Measurements from ENCODE around the gene FGF18.

The FGF18 gene

GRCh38 chr5:171425596-171426244 lies 6.3 kb downstream of the FGF18 start:
- DNase-seq = no peak

DNA sequence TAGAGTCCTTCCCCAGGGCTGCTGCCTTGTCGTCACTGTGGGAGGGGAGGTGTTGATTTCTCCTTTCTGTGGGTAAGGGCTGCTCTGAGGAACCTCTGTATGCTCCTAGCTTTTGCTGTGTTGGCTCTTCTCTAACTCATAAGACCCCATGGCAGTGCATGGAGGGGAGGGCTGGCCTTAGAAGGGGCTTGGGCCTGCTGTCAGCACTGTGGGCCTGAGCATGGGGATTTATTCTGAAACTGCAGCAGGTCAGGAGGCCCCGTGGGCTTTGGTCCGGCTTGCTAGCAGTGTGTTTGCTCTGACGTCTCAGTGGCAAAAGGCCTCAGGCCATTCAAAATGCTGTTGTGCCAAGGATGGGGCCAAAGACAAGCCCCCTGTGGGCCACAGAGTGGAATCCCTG lies 6.8 kb downstream of the FGF18 start:
- no peak for DNase-seq

- DNase-seq = no peak
These were observed 7.2 kb downstream of the FGF18 start for GRCh38 chr5:171426680-171427079.

DNA sequence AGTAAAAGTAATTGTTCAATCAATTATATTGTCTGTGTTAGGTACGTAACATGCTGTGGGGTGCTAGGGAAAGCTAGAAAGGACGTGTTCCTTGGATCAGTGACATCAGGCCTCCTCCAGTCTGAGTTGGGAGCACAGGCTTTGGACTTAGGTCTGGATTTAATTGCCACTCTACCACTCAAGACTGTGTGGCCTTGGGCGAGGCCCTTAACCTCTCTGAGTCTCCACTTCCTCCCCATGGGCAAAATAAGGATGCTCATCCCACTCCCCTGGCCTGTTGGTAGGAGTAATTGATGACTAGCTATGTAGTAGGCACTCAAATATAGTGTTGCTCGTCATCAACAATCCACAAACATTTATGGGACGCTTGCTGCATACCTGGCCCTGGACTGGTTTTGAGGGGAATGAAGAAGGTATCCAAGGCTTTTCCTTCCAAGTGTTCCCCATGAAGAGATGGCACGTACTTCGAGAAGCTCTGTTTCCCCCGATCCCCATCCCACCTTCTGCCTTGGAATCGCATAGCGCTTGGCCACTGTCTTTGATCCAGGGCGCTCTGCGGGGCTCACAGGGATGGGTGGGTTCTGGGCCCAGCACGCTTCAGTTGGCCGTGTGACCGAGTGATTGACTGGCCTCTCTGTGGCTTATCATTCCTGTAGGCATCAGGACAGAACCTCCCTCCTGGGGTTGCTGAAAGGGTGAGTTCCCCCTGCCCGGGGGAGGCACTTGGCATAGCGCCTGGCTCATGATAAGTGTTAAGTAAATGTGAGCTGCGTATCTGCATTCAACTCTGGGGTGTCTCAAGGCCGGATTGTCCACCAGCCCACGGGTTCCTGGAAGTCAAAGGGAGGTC lies 8.1 kb downstream of the FGF18 start:
- DNase-seq = no peak

DNA sequence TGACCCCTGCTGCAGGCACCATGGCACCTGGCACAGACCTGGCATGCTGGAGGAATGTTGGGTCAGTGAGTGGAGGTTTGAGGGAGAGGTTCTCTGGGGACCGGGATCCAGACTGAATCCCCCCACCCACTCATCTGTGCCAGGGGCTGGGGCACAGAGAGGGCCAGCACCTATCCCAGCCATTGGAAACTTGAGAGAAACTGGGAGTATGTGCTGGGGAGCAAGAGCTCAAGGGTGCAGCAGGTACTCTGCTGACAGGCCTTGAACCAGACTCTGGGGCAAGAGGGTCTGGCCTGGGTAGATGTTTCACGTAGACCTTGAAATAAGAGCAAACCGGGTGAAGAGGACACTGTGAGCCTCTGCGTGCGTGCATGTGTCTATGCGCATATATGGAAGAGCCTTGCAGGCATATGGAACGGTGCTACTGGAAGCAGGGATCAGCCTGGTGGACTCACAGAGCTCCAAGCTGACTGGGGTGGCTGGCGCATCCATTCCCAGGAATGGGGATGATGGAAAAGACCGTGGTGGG lies 8.8 kb downstream of the FGF18 start:
- no peak for DNase-seq

DNA sequence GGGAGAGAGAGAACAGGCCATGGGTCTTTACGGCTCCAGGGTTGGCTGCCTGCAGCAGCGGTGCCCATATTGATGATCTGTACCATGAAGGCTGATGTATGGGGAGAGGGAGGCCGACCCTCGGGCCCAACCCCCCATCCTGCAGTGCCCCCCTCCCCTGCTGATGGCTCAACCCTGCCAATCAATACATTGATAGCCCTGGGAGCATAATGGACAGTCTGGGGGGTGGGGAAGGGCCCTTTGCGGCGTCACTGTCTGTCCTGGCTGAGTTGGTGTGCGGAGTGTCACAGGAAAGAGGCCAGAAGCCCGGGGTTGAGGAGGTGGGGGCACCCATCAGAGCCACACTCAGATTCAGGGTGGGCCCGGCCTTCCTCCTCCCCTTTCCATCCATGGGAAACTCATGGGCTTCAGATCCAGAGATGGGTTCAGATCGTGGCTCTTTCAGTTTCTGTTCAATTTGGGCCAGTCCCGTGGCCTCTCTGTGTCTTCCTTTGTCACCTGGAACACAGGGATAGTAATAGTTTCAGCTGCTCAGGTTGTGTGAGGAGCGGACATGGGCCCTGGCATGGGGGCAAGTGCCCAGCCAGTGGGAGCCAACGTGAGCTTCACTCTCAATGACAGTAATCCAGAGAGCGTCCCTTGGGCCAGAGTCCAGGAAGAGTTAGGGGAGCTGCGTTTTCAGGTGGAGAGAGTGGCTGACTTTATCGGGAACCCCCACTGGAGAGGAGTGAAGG lies 9.5 kb downstream of the FGF18 start:
- no peak for DNase-seq

DNA sequence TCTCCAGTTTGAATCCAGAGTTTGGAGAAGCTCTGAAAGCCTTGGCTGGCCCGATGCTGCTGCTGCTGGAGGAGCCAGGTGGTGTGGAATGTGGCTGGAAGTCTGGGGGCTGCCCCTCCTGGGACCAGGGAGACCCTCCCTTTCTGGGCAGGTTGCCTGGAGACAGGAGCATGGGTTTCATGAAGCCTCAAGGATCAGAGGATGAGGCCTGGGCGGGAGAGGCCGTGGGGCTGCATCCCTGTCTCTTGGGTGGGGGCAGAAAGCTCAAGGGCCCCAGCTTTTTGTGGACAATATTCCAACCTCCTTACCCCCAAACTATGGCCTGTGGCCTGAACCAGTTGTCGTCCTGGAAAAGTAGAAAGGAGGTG lies 10.1 kb downstream of the FGF18 start:
- no peak for DNase-seq

- no peak for DNase-seq
These were observed 11.9 kb downstream of the FGF18 start for GRCh38 chr5:171431251-171431777.

- DNase-seq = no peak
These were observed 12.6 kb downstream of the FGF18 start for GRCh38 chr5:171432076-171432475.

GRCh38 chr5:171432583-171433351 lies 13.3 kb downstream of the FGF18 start:
- no peak for DNase-seq

DNA sequence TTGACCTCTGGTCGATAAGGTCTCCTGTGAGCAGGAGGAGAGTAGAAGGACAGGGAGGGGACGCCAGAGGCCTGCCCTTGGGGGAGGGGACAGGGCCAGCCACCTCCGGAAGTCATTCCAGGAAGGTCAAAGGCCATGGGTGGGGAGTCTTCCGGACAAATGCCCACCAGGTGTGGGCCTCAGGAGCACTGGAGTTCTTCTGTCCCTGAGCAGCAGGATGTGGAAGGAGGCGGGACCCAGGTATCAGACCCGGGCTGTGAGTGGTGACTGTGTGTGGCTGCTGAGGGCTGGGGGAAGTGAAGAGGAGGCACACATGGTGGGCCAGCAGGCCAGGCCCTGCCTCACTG lies 13.9 kb downstream of the FGF18 start:
- no peak for DNase-seq

DNA sequence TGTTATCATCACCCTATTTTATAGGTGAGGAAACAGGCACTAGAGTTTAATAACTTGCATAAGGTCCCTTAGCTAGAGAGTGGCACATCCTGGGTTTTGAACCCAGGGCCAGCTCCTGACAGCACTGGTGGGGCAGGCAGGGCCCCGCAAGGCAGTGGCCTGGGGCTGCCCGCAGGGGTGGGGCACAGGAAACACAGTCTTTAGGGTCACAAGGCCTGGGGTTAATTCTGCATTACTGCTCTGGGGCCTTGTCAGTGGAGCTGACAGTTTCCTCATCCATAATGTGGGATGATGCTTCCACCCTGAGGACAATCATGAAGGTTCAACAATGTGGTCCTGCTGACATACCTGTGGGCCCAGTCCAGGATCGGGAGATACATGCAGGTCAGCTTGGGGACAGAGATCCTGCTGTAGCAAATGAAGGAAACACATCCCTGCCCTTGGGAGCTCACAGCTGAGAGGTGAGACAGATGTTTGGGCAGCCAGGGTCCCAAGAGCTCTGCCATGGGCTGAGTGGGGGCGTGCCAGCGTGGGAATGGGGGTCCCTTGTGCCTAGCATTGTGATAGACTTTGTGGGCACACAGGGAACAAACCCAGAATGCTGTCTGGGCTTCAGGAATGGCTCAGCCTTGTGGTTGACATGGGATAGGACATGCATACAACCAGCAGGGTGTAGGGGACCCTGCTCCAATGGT lies 14.7 kb downstream of the FGF18 start:
- DNase-seq = no peak

DNA sequence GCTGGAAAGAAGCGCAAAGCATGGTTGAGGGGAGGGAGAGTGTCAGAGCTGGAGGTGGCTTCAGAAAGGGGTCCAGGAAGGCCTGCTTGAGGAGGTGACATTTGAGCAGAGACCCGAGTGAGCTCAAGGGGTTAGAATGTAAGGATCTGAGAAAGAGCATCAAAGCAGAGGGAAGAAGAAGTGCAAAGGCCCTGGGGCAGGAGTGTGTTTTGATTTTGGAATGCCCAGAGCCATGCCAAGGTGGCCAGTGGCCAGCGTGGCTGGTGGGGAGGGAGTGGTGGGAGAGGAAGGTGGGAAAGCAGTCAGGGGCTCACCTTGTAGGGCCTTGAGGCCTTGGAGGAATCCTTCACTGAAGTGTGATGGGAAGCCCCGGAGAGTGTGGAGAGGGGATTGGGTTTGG lies 15.4 kb downstream of the FGF18 start:
- no peak for DNase-seq

GRCh38 chr5:171435908-171436307 lies 16.5 kb downstream of the FGF18 start:
- DNase-seq = no peak

DNA sequence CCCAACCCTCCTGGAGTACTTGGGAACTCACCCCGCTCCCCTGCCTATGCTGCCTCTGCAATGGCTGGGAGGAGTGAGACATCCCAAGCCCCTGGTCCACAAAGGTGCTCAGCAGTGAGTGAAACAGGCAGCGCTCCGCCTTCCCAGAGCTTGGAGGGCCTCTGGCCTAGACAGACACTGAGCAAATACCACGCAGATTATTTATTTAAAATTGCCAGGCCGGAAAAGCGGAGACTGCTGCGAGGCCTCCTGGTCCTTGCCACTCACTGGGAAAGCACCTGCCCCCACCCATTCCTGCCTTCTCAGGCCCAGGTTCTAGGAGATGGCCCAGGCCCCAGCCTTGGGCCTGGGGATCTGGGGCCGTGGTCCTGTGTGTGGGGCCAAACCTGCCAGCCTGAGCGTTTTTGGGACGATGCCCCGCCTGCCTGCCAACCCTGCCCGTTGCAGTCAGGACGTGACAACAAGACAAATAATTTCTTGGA lies 17.4 kb downstream of the FGF18 start:
- DNase-seq = no peak

- DNase-seq = no peak
These were observed 17.9 kb downstream of the FGF18 start for GRCh38 chr5:171437286-171437821.

DNA sequence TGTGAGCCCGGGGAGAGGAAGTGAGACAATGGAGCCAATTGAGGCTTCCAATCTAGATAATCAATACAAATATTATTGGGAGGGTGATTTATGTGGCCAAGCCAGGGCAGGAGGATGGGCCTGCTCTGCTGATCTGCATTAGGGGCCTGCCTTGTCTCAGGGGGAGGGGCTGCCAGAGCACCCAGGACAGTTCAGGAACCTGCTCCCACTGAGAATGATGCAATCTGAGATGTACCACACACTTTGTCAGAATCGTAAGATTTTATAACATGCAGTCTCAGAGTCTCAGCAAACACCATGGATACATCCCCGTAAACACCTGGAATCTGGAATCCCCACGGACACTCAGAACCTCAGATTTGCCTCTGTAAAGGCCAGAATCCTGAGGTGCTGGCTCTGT lies 19.3 kb downstream of the FGF18 start:
- DNase-seq = no peak

DNA sequence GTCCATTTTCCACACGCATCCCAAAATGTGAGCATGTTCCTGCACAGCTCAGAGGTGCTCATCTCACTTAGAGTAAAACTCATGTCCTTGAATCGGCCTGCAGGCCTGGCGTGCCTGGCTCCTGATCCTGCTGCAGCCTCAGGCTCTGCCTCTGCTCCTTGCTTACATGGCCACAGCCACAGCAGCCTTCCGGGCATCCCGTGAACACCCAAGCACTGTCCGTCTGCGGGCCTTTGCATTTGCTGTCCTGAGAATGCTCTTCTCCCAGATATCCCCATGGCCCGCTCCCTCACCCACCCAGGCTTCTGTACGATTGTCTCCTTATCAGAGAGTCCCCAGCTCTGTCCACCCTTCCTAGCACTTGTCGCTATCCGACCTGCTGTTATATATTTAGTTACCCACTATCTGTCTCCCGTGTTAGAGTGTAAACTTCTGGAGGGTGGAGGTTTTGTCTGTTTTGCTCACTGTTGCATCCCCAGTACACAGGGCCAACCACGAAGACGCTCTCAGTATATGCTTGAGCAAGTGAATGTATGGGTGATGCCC lies 21.9 kb downstream of the FGF18 start:
- no peak for DNase-seq

DNA sequence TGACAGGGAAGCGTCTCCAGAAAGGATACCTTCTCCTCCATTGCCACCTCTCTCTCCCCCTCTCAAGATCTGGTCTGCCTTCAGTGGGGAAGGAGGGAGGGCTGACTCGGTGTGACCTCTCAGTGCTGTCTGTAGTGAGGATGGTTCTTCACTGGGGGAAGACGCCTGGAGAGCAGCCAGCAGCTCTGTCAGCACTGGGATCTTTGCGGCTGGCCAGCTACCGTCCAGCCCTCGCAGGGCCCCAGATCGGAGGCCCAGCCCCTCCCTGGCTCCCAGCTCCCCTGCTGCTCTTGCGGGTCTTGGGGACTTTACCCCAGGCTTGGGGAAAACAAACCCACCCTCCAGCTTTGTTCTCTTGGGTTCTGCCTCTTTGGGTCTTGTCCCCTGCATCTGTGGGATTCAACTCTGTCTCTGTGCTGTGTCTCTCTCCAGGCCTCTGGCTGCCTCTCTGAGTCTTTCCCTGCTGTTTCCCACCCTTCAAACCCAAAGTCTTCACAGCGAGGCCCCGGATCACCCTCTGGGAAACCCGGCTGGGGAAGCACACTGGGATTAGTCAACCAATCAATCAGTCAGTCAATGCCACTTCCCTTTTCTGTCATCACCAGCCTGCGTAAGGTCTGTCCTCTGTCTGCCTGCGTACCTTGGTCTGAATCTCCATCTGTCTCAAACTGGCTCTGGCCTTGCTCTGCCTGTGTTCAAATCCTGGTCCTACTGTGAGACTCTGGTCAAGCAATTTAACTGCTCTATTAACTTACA lies 23.0 kb downstream of the FGF18 start:
- no peak for DNase-seq

- DNase-seq = no peak
These were observed 25.1 kb downstream of the FGF18 start for GRCh38 chr5:171444582-171444981.

All from SW 1271 (cell line).